NCI-H2171 (cell line): ENCODE data around the gene LAMA3.
A peak's percentile ranks its signal among the peaks of the same experiment; 100 is the strongest.

ENCODE experiments used
- DNase-seq: peaks from one replicate; lab custom pipeline; 2025; lab: John Stamatoyannopoulos, UW

The LAMA3 gene

DNA sequence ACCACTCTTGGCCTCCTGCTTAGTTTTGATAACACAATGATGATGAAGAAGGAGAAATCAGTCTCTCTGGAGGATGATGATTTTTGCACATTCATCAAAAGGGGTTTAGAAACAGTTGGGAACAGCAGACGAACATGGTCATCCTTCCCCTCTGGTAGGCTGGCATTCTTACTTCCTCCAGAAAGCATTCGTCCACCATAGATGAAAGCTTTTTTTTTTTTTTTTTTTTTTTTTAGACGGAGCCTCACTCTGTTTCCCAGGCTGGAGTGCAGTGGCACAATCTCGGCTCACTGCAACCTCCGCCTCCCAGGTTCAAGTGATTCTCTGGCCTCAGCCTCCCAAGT lies 281.8 kb downstream of the LAMA3 start:
- DNase-seq = no peak

DNA sequence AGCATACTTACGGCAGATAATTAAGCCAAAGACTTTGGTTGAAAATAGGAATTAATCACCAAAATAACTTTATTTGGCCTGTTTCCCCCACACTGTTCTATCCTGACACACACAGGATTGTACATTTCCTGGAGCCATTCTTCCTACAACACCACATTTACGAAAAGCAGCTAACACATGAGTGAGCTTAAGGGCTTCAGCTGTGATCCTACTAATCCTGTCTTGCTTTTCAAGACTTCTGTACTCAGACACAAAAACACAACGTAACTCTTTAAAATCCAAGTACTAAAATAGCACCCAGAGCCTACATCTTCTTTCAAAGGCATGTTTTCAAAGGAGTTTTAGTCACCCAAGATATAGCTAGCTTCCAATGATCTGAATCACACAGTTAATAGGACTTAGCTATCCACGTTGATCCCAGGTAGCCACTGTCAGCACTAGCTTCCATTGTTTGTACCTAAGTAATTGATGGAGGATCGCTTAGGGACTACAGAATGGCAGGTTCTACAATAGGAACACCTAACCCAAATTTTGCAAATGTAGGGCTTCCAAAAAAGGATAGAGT lies 282.5 kb downstream of the LAMA3 start:
- DNase-seq = no peak

DNA sequence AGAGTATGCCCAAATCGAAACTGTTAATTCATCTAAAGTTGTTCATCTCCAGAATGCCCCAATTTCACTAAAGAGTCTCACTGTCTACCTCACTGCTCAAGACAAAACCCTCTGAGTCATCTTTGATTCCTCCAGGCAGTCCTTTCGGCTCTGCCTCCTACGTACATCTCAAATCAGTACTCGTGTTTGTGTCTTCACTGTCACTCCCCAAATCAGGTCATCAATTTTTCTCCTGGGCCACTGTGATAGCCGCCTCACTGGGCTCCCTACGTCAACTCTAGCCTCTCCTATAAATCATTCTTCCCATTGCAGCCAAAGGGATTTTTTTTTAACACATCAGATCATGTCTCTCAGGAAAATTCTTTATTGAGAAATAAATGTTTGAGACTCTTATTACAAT lies 283.2 kb downstream of the LAMA3 start:
- no peak for DNase-seq

DNA sequence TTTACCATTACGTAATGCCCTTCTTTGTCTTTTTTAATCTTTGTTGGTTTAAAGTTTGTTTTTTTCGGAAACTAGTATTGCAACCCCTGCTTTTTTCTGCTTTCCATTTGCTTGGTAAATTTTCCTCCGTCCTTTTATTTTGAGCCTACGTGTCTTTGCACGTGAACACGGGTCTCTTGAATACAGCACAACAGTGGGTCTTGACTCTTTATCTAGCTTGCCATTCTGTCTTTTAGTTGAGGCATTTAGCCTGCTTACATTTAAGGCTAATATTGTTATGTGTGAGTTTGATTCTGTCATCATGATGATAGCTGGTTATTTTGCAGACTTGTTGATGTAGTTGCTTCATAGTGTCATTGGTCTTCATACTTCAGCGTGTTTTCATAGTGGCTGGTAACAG lies 287.9 kb downstream of the LAMA3 start:
- no peak for DNase-seq

DNA sequence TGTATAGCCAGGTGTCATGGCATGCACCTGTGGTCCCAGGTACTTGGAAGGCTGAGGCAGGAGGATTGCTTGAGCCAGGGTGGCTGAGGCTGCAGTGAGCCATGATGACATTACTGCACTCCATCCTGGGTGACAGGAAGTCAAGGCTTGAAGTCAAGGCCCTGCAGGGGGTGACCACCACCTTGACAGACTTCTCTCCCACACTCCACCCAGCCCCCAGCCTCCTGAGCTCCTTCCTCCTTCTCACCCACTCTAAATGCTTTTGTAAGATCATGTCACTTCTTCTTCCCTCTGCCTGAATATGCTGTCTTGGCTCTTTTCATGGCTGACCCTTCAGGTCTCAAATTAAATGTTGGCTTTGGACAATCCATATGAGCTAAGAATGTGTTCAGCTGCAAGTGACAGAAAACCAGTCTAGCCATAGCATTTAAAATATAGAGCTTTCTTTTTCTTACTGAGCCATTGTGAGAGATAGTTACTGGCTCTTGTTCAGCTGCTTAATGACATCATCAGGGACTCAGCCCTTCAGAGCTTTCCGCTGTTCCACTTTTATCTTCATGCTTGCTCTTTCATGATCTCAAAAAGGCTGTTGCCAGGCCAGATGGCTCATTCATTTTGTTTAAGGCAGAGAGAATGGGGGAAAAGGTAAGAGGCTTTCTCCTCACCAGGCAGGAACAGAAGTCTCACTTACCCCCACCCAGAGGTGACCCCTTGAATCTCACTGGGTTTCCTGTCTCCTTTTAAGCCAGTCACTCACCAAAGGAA lies 288.6 kb downstream of the LAMA3 start:
- no peak for DNase-seq

DNA sequence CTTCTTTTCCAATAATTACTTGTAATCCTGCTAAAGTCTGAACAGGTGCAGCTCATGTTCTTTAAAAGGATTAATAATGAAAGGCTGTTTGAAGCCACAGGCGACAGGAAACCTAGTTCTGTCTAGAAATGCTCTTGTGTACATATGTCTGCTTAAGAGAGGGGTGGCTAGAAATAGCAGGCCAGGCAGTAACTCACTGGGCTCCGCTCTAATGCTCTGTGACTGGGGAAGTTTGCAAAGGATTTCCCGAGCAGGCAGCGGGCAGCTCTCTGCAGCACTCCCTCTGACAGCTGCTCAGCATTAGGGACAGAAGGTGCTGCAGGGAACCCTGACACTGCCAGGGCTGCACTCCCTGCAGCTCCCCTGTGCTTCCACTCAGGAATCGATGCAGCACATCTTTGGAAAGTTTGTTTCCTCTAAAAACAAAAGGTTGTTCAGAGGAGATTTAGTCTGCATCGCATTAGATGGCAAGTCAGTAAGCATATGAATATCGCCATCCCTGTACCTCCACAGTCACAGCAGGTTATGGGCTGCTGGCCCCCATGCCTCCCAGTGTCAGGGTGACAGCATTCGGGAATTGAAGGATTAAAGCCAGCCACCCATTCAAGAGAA lies 292.2 kb downstream of the LAMA3 start:
- no peak for DNase-seq

DNA sequence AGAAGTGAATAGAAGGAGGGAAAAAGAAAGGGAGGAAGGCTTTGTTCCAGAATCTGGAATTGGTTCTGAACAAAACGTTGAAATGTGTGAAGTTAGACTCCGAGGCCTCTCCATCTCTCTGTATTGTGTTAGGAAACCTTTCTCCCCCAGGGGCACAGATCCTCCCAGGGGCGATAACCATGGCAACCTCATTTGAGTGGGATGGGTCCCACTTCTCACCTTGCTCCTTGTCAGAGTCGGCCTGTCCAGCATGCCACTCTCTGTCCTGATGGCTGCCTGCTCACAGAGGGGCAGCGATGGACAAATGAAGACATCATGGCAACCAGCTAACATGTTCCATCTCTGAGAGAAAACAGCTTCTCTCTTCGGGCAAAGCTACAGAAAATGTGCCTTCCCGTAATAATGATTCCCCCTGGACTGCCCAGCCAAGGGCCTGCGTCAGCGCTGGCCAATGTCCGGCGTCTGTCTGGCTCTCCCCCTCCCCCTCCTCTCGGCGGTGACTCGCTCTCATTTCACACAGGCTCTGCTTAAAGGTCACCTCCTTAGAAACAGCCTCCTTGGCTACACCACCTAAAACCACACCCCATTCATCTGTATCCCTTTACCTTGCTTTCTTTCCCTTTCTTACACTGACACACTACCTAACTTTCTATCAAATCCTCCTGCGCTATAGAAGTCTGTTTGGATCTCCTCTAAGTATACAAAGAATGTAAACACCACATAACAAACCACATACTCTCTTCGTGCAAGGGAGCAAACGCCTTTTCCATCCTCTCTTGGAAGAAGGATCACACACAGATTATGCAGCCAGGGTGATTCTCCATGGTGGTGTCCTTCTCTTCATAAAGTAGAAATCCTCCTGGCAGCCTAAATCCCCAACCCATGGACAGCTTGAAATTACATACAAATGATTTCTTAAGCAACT lies 293.2 kb downstream of the LAMA3 start:
- DNase-seq = no peak

DNA sequence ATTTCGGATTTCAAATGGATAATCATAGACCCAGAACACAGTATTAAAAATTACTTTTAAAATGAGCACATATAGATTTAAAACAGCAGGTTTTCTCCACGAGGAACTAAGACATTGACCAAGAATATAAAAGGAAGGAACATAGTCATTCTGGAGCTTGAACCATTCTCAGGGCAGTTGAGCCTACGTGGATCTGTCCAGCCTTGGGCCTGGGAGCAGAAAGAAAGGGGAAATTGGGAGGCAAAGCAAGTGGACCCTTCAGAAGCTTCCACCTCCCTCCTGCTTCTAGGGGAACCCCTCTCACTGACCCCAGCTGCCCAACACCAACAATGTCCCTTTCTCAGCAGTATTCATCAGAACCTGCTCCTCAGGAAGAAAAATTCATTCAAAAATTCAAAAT lies 293.9 kb downstream of the LAMA3 start:
- DNase-seq = no peak

DNA sequence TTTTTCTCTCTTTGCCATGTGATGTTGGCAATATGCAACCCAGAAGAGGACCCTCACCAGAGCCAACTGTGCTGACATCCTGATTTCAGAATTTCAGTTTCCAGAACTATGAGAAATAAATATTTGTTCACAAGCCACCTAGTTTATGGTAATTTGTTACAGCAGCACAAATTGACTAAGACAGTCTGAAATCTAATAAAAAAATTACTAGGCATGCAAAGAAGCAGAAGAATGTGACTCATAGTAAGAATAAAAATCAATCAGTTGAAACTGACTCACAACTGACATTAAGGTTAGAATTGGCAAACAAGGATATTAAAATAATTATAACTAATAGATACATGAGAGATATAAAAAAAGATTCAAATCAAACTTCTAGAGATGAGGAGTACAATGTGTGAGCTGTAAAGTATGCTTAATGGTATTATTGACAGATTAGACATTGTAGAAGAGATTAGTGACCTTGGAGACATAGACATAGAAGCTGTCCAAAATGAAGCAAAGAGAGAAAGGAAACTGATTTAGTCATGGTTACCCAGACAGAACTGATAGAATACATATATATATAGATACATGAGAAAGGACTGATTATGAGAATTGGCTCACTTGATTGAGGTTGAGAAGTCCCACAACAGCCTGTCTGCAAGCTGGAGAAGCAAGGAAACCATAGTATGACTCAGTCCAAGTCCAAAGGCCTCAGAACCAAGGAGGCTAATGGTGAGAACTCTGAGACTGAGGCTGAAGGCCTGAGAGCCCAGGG lies 297.5 kb downstream of the LAMA3 start:
- no peak for DNase-seq

DNA sequence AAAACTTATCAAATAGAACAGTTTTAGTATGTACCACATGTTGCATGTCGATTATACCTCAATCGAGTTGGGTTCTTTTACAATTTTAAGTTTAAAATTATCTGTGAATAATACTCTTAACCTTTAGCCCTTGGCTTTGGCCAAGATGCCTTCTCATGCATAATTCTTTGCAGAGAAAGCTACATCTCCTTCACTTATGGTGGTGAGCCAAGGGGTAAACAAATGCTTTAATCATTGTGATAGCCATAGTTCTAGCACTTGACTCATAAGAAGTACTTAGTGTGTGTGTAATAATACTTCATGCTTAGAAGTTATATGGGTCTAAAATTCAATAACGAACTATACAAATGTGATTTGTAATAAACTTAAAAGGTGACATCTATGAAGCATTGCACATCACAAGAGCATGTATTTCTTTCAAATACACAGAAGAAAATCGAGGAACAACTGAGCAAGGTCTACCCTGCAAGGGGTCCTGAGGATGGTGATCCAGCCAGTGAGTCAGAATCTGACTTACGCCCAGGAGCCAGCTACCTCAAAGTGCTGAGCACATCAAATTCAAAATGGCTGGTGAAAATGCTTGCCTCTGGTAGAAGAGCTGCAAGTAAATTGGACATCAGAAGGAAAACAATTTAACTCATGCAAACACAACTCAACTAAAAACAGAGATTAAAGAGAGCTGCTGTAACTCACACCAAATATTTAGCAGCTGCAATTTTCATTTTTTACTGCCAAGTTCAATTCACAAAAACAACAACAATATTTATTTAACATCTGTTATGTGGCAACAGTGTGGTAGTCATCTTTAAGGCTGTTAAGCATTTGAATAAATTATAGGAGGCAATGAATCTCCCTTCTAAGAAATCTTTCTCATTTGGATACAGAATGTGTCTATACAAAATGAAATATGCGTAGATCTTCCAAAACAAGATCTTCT lies 301.5 kb downstream of the LAMA3 start:
- no peak for DNase-seq

DNA sequence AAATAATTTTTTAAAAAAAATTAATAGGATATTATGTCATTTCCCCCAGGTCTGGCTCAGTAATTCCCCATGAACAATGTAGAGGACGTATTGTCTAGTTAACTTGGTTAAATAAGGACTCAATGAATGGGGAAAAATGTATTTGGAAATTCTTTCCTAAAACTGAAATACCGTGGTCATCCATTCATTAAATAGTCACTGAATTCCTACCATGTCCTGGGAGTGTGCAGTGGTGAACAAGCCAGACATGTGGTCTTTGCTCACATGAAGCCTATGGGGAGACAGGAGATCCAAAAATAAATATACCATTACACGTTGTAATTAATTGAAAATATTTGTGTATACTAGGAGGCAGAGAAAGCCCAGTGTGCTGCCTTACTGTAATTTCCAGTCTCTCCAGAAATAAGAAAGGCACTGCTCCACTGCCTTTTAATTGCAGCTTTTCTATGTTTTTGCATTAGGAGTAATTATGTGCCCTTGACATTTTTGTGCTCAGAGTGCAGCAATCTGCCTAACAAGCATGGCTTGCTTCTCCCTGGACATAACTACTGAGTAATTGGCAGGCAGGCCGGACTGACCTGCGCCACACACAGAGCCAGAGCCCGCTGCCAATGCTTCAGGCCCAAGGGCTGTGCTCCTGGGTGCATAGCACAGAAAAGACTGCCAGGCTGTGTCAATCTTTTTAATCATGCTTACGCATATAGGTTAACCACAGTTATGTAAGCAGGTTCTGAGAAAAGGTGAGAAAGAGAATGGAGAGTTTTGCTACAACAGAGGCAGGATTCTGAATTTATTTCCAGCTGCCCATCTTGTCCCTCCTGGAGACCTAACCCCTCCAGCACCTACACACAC lies 303.1 kb downstream of the LAMA3 start:
- no peak for DNase-seq

DNA sequence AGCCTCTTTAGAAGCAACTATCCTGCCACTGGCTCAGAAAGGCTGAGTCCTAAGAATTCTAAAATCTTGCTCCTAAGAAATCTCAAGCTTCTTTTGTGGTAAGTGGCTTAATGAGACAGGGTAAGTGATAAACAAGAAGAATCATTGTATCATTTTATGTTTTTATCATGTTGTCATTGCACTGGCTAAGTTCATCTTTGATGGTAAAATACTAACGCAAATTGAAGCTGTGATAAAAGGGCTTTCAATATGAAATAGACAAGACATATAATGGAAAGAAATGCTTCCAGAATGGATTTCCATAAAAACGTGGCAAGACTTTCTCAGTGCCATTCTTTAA lies 303.7 kb downstream of the LAMA3 start:
- DNase-seq = no peak

DNA sequence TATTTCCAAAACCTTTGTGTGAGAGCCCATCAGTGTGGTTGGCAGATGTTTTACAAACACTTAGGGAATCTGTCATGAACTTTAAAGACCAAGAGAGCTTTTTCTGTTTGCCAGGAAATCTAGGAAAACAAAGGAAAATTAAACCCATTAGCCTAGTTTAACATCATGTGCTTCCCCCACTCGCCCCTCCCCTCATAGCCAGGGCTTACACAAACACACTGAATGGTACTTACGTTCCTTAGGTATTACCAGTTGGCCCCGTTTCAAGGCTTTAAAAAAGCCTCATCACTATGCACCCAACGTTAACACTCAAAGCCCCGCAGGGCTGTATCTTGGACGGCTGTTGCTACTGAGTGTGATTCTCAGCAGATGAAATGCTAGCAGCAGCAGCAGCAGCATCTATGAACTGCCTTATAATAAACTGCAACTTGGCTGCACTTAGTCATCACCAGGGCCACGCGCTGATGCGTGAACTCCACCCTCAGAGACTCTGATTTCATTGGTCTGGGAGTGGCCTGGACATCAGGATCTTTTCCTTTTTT lies 305.2 kb downstream of the LAMA3 start:
- DNase-seq = peak; percentile 60

DNA sequence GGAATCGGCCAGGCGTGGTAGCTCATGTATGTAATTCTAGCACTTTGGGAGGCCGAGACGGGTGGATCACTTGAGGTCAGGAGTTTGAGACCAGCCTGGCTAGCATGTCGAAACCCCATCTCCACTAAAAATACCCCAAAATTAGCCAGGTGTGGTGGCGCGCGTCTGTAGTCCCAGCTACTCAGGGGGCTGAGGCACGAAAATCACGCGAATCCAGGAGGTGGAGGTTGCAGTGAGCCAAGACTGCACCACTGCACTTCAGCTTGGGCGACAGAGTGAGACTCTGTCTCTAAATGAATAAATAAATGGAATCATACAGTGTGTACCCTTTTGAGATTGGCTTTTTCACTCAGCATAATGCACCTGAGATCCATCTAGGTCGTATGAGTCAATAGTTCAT lies 305.9 kb downstream of the LAMA3 start:
- no peak for DNase-seq

DNA sequence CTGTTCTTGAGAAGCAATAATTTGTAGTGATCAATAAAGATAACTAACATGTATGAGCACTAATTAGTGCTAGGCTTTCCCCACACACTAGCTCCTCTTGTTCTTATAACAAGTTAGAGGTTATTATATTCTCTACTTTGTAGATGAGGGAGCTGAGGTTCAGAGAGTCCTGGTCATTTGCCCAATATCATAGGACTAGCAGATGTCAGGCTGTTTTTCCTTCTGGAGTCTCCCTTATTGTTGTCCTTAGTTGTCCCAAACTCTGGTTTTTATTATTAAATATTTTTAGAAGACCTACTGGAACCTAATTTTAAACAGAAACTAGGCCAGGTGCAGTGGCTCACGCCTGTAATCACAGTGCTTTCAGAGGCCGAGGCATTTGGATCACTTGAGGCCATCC lies 308.8 kb downstream of the LAMA3 start:
- DNase-seq = no peak

DNA sequence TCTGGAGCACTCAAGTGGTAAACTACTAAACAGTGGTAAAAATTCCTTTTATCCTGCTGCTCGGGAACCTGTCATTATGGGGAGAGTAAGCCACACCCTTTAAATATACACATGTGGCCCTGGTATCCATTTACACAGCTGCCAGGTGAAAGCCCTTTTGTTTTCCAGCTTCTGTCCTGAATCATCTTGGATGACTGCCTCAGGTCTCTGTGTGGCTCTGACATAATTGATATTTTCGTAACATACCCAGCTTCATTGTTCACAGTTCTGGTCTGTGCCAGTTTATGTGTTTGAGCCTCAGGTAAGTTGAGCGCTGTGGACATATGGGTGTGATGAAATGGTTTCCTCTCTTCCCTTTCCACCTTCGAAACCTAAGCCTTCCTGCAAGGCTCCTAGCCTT lies 309.6 kb downstream of the LAMA3 start:
- DNase-seq = peak; percentile 82

DNA sequence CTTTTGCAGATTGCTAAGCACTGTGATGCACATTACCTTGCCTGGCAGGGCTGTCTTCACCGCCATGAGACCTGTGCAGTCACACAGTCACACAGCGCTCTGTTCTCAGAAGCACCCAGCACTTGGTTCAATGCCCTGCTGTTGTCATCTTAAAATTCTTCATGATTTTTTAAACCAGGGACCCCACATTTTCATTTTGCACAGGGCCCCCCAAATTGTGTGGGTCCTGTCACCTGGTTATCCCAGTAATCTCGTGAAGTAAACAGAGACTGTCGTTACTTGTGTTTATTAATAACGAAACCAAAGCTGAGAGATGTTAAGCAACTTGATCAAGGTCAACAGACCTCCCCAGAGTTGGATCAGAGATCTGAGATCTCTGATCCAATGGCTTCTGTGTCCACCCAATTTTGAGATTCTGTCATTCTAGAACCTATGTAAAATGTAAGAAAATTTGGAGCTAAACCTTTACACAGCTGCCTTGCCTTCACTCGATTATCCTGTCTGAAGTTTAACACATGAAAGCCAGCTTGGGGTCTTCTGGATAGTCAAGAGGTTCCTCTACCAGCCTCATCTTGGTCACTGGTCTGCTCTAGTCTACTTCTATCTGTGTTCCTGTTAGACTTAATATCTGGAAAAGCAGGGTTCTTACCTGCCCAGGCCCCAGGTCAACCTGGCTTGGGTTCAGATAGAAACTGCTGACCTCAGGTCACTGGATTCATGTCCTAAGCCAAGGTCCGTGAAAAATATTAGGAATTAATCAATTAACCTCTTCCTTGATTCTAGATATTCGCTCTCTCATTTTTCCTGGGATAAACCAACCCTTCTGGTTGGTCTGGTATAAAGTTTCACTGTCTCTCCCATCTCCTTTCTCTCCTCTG lies 311.6 kb downstream of the LAMA3 start:
- DNase-seq = no peak

DNA sequence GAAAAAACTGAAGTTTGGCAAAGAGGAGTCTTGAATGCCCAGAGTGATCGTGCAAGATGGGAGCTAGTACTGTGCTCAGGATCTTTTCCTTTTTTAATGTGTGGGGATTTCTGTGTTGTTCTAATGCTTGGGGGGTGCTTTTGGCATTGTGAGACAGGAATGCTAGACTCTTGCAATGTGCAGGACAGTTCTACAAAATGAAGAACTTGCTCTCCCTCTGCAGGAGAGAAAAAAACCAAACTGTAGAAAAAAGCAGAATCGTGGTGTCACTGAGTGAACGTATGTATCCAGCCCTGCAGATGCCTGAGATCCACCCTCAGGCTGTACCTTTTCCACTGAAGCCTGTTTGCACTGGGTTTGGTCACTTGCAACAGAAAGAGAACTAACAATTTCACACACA lies 313.2 kb downstream of the LAMA3 start:
- DNase-seq = no peak

DNA sequence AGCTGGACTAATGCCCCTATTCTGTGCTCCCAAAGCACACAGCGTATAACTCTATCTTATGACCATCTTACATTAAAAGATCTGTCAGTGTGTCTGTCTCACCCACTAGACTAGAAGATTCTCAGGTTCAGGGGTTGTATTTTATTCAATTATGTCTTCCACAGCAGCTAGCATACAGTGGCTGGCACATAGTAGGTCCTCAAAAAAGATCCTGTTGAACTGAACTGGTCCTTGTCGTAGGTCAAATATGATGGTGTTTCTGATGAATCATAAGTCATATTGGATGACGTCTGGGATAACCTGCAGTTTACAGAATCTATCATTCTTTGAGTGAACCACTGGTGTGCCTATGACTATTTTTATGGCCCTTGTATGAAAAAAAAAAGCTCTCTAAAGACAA lies 314.0 kb downstream of the LAMA3 start:
- no peak for DNase-seq
